Neural crest cell (in vitro differentiated cells): ENCODE results near the gene BICD2. TPM values are rescaled to one million over a fixed set of nuclear protein-coding genes. Genes with fewer than 3 reads are reported as not detected.
A peak's percentile ranks its signal among the peaks of the same experiment; 100 is the strongest.

Experiments
- DNase-seq: peaks from one replicate; pipeline ENCODE4 v3.0.0; 2021; ENCODE audit warnings: low read depth, mixed read lengths, low spot score
- H3K27ac Mint-ChIP-seq: one replicate; pipeline ENCODE4 v1.8.0; 2021; ENCODE audit warnings: mild to moderate bottlenecking, mixed read lengths; ENCODE audit not compliant: unreplicated experiment
- H3K27me3 Mint-ChIP-seq: 2 replicates; pipeline ENCODE4 v1.8.0; 2021; ENCODE audit warnings: low read depth, mild to moderate bottlenecking, mixed read lengths
- H3K36me3 Mint-ChIP-seq: 2 replicates; pipeline ENCODE4 v1.8.0; 2021; ENCODE audit warnings: low read depth, mild to moderate bottlenecking, mixed read lengths
- H3K4me1 Mint-ChIP-seq: 2 replicates; pipeline ENCODE4 v1.8.0; 2021; ENCODE audit warnings: mixed read lengths
- H3K4me3 Mint-ChIP-seq: one replicate; pipeline ENCODE4 v1.8.0; 2021; ENCODE audit warnings: mild to moderate bottlenecking, mixed read lengths
- H3K9me3 Mint-ChIP-seq: 2 replicates; pipeline ENCODE4 v1.8.0; 2021; ENCODE audit warnings: mixed read lengths
- CTCF ChIP-seq: fragments of 200-600 bp; sonication (generic); conservative IDR thresholded peaks from 2 replicates; pipeline ENCODE4 v1.5.0; 2021; ENCODE audit warnings: antibody characterized with exemption, mild to moderate bottlenecking
- total RNA-seq: library from RNA; stranded (reverse); gene quantifications from 2 replicates; pipeline ENCODE4 v1.2.1, GENCODE V29; 2021

The BICD2 gene
- total RNA-seq, 1 donor from 2014 or later = 41.5 TPM

- DNase-seq = no peak
- Mint-ChIP-seq H3K36me3 (peaks cover 6% of the 10 kb centered on the region), H3K27me3 (no peaks in the 10 kb centered on the region), H3K9me3 (no peaks in the 10 kb centered on the region), H3K4me1 (peaks cover 37% of the 10 kb centered on the region), H3K27ac (peak overlapping the region; percentile 88), H3K4me3 (peak overlapping the region; percentile 31)
- TF ChIP-seq CTCF = no peak
Observed at GRCh38 chr9:92722386-92723298, 42.0 kb downstream of the BICD2 start.

- no peak for DNase-seq
- TF ChIP-seq CTCF = no peak
- H3K36me3 Mint-ChIP-seq = peaks cover 6% of the 10 kb centered on the region
- no peaks in the 10 kb centered on the region for H3K9me3 Mint-ChIP-seq
- no peak overlapping the region for H3K27ac Mint-ChIP-seq
- peaks cover 26% of the 10 kb centered on the region for H3K4me1 Mint-ChIP-seq
- H3K27me3 Mint-ChIP-seq = no peaks in the 10 kb centered on the region
- no peak overlapping the region for H3K4me3 Mint-ChIP-seq
Observed at GRCh38 chr9:92721548-92721947, 43.1 kb downstream of the BICD2 start.

- H3K27ac Mint-ChIP-seq = no peak overlapping the region
- TF ChIP-seq CTCF = no peak
- no peaks in the 10 kb centered on the region for H3K9me3 Mint-ChIP-seq
- DNase-seq = no peak
- peaks cover 6% of the 10 kb centered on the region for H3K36me3 Mint-ChIP-seq
- H3K4me1 Mint-ChIP-seq = peaks cover 21% of the 10 kb centered on the region
- H3K27me3 Mint-ChIP-seq = no peaks in the 10 kb centered on the region
- H3K4me3 Mint-ChIP-seq = no peak overlapping the region
Observed at GRCh38 chr9:92720807-92721535, 43.7 kb downstream of the BICD2 start.

GRCh38 chr9:92720209-92720765, 44.3 kb downstream of the BICD2 start:
- Mint-ChIP-seq H3K9me3 (no peaks in the 10 kb centered on the region), H3K4me1 (peaks cover 17% of the 10 kb centered on the region), H3K4me3 (no peak overlapping the region), H3K36me3 (peaks cover 6% of the 10 kb centered on the region), H3K27me3 (no peaks in the 10 kb centered on the region), H3K27ac (no peak overlapping the region)
- DNase-seq = no peak
- no peak for TF ChIP-seq CTCF

GRCh38 chr9:92719028-92719647, 45.5 kb downstream of the BICD2 start:
- H3K36me3 Mint-ChIP-seq = peaks cover 6% of the 10 kb centered on the region
- H3K27me3 Mint-ChIP-seq = no peaks in the 10 kb centered on the region
- no peak for TF ChIP-seq CTCF
- H3K9me3 Mint-ChIP-seq = no peaks in the 10 kb centered on the region
- no peak overlapping the region for H3K4me3 Mint-ChIP-seq
- no peak for DNase-seq
- H3K4me1 Mint-ChIP-seq = peaks cover 13% of the 10 kb centered on the region
- H3K27ac Mint-ChIP-seq = no peak overlapping the region
